ENCODE results near the gene PLCB1. TPM values are rescaled to one million over a fixed set of nuclear protein-coding genes. Genes with fewer than 3 reads are reported as not detected.

Gene PLCB1
- total RNA-seq, 3 donors from 2014 or later: 12.2 to 106 (median 30.5) TPM

DNA sequence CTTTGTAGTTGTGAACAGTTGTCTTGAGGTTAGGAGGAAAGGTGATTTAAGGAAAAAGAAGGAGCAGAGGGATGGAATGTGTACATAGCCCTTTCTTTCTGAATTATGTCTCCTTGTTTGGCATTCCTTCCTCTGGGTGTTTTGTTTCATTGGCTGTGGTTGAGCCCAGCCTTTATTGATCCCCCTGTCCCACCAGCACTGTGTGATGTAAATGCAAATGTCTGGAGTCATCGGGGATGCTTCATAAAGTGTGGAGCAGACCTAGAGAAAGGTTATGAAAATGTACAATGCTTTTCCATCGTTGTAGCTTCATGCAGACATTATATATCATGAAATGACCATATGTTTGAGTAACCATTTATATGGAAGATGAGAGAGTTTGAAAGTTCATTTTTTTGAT lies 164.5 kb downstream of the PLCB1 start:
- intact Hi-C loops (cut with DNase I; ENCODE audit: low total_unique reads): loop anchor here (10.0 kb wide), 1 partner anchor 1368 kb away; no protein-coding TSS in a partner anchor

DNA sequence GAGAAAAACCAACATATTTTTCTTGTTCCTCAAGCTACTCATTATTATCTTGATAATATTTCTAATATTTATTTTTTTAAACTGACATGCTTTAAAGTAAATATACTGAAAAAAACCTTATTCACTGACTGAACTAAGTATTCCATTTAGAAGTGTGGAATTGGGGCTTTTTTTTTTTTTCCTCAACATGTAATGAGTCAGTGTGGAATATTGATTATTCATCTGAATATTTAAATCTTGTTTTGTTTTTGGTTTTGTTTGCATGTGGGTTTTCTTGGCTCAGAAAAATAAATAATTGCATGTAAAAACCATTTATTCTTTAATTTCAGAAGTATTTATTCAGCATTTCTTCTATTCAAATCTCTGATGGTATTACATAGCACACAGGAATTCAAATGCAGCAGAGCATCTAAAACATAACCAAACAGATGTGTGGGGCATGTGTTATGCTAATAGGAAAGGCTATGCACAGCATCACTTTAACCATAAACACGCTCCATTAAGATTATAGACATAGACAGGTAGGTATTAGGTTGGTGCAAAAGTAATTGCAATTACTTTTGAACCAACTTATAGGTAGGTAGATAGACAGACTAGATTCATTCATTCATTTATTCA lies 166.5 kb downstream of the PLCB1 start:
- TF ChIP-seq POLR2A (IDR thresholded peaks at IDR 0.05) (no peak), POLR2AphosphoS5 (IDR thresholded peaks at IDR 0.05) (no peak), CTCF (IDR thresholded peaks at IDR 0.05) (no peak)
- DNase-seq (ENCODE audit: low spot score in 2 of 2): no peak
- no peaks in the 10 kb centered on the region for H3K36me3 ChIP-seq
- no peaks in the 10 kb centered on the region for H3K27me3 ChIP-seq
- no peak overlapping the region for H3K4me3 ChIP-seq
- H3K27ac ChIP-seq: no peak overlapping the region
- no peaks in the 10 kb centered on the region for H3K4me1 ChIP-seq
- no peaks in the 10 kb centered on the region for H3K9me3 ChIP-seq
- intact Hi-C loops (cut with DNase I; ENCODE audit: low total_unique reads): loop anchor here (10.0 kb wide), 1 partner anchor 1366 kb away; no protein-coding TSS in a partner anchor

More for the DNA sequence above, 164.5 kb downstream of the PLCB1 start:
- Histone ChIP-seq H3K36me3 (no peaks in the 10 kb centered on the region), H3K4me3 (no peak overlapping the region), H3K9me3 (no peaks in the 10 kb centered on the region), H3K27me3 (no peaks in the 10 kb centered on the region), H3K4me1 (no peaks in the 10 kb centered on the region), H3K27ac (no peak overlapping the region)
- DNase-seq (ENCODE audit: low spot score in 2 of 2): no peak
- no peak for TF ChIP-seq POLR2A (IDR thresholded peaks at IDR 0.05)
- TF ChIP-seq POLR2AphosphoS5 (IDR thresholded peaks at IDR 0.05): no peak
- TF ChIP-seq CTCF (IDR thresholded peaks at IDR 0.05): no peak

DNA sequence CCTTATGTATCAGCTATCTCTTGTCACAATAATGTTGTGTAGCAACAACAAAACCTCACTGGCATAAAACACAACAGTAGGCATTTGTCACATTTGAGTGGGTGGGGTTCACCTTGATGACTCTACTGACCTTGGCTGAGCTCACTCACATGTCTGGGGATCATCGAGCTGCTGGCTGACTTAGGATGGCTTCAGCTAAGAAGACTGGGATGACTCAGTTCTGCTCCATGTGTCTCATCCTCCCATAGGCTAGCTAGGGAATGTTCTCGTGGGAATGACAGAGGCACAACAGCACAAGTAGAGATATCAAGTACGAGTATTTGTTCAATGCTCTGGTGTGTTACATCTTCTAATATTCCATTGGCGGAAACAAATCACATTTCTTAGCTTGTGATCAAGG lies 167.9 kb downstream of the PLCB1 start:
- DNase-seq (ENCODE audit: low spot score in 2 of 2): no peak
- H3K4me1 ChIP-seq: no peaks in the 10 kb centered on the region
- no peaks in the 10 kb centered on the region for H3K27me3 ChIP-seq
- no peaks in the 10 kb centered on the region for H3K36me3 ChIP-seq
- TF ChIP-seq POLR2AphosphoS5 (IDR thresholded peaks at IDR 0.05) (no peak), POLR2A (IDR thresholded peaks at IDR 0.05) (no peak)
- intact Hi-C loops (cut with DNase I; ENCODE audit: low total_unique reads): loop anchor here (10.0 kb wide), 1 partner anchor 1365 kb away; no protein-coding TSS in a partner anchor
- no peak overlapping the region for H3K4me3 ChIP-seq
- no peaks in the 10 kb centered on the region for H3K9me3 ChIP-seq
- no peak overlapping the region for H3K27ac ChIP-seq

DNA sequence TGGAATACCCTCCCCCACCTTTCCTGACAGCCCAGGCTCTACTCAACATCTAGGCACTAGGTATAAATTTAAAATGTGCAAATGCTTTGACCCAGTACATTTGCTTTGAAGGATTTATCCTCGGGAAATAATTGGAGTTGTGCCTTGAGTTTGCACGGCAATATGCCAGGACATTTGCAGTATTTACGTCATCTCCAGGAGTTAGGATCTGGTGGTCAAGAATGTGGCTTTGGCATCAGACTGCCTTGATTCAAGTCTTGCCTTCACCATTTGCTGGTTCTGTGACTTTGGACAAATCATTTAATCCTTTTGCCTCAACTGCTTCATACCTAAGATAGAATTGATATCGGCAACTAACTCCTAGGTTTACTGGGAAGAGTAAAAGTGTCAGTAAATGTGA lies 169.6 kb downstream of the PLCB1 start:
- Histone ChIP-seq H3K4me3 (no peak overlapping the region), H3K36me3 (no peaks in the 10 kb centered on the region), H3K4me1 (no peaks in the 10 kb centered on the region), H3K27ac (no peak overlapping the region), H3K27me3 (no peaks in the 10 kb centered on the region), H3K9me3 (no peaks in the 10 kb centered on the region)
- no peak for TF ChIP-seq CTCF (IDR thresholded peaks at IDR 0.05)
- no peak for TF ChIP-seq POLR2A (IDR thresholded peaks at IDR 0.05)
- no peak for TF ChIP-seq POLR2AphosphoS5 (IDR thresholded peaks at IDR 0.05)
- no peak for DNase-seq (ENCODE audit: low spot score in 2 of 2)
- intact Hi-C loops (cut with DNase I; ENCODE audit: low total_unique reads): no loop called here

GRCh38 chr20:8303651-8304050 lies 171.6 kb downstream of the PLCB1 start:
- Histone ChIP-seq H3K27ac (no peak overlapping the region), H3K4me1 (no peaks in the 10 kb centered on the region), H3K27me3 (no peaks in the 10 kb centered on the region), H3K4me3 (no peak overlapping the region), H3K36me3 (no peaks in the 10 kb centered on the region), H3K9me3 (no peaks in the 10 kb centered on the region)
- DNase-seq (ENCODE audit: low spot score in 2 of 2): no peak
- no peak for TF ChIP-seq POLR2AphosphoS5 (IDR thresholded peaks at IDR 0.05)
- no peak for TF ChIP-seq POLR2A (IDR thresholded peaks at IDR 0.05)
- TF ChIP-seq CTCF (IDR thresholded peaks at IDR 0.05): no peak
- intact Hi-C loops (cut with DNase I; ENCODE audit: low total_unique reads): no loop called here

Measured in breast epithelium (tissue), 4 donors.